Endodermal cell (in vitro differentiated cells): Measurements from ENCODE around the gene TMEM33. TPM values are rescaled to one million over a fixed set of nuclear protein-coding genes. Genes with fewer than 3 reads are reported as not detected.

Source experiments
- DNase-seq: peaks from one replicate; pipeline ENCODE4 v3.0.0-alpha.2; 2017
- H3K27ac ChIP-seq: 2 replicates; pipeline ENCODE4 v1.5.1; 2013; ENCODE audit warnings: mild to moderate bottlenecking, low read depth, low read length, moderate library complexity
- H3K27me3 ChIP-seq: 2 replicates; pipeline ENCODE4 v1.6.1; 2013; ENCODE audit warnings: mild to moderate bottlenecking, low read length, moderate library complexity; ENCODE audit not compliant: insufficient read depth, control insufficient read depth, poor library complexity, severe bottlenecking
- H3K36me3 ChIP-seq: 2 replicates; pipeline ENCODE4 v1.7.0; 2013; ENCODE audit warnings: mild to moderate bottlenecking, low read length, moderate library complexity; ENCODE audit not compliant: control insufficient read depth, insufficient read depth
- H3K4me1 ChIP-seq: one replicate; pipeline ENCODE4 v1.7.0; 2013; ENCODE audit warnings: low read length; ENCODE audit not compliant: control insufficient read depth, insufficient read depth
- H3K4me3 ChIP-seq: 2 replicates; pipeline ENCODE4 v1.5.1; 2013; ENCODE audit warnings: mild to moderate bottlenecking, low read length, moderate library complexity
- H3K9ac ChIP-seq: 2 replicates; pipeline ENCODE4 v1.6.1; 2013; ENCODE audit warnings: mild to moderate bottlenecking, low read length, moderate library complexity; ENCODE audit not compliant: poor library complexity, severe bottlenecking; ENCODE audit errors: extremely low read depth
- H3K9me3 ChIP-seq: 2 replicates; pipeline ENCODE4 v1.6.1; 2013; ENCODE audit warnings: mild to moderate bottlenecking, low read length, moderate library complexity; ENCODE audit not compliant: control insufficient read depth
- H3K27ac Mint-ChIP-seq: 2 replicates; pipeline ENCODE4 v1.8.0; 2020; ENCODE audit warnings: mixed read lengths
- H3K27me3 Mint-ChIP-seq: 2 replicates; pipeline ENCODE4 v1.8.0; 2021; ENCODE audit warnings: mild to moderate bottlenecking, mixed read lengths; ENCODE audit not compliant: insufficient read depth
- H3K36me3 Mint-ChIP-seq: 2 replicates; pipeline ENCODE4 v1.8.0; 2020; ENCODE audit warnings: low read depth, mixed read lengths
- H3K4me1 Mint-ChIP-seq: 2 replicates; pipeline ENCODE4 v1.8.0; 2020; ENCODE audit warnings: mixed read lengths
- H3K4me3 Mint-ChIP-seq: 2 replicates; pipeline ENCODE4 v1.8.0; 2020; ENCODE audit warnings: mild to moderate bottlenecking, moderate library complexity, mixed read lengths
- H3K9me3 Mint-ChIP-seq: 2 replicates; pipeline ENCODE4 v1.8.0; 2020; ENCODE audit warnings: mild to moderate bottlenecking, mixed read lengths
- CTCF ChIP-seq: fragments of 200-600 bp; sonication (generic); conservative IDR thresholded peaks from 2 replicates; pipeline ENCODE4 v1.5.0; 2021; ENCODE audit warnings: antibody characterized with exemption, mild to moderate bottlenecking
- WGBS, 2 experiments: methylation state at CpG; one replicate each; pipeline versions ENCODE4 v1.1.5 to v1.1.7; 2013; ENCODE audit warnings: missing lambda C conversion rate in 2 of 2, mixed read lengths in 1 of 2; ENCODE audit not compliant: insufficient coverage in 1 of 2, insufficient read length in 1 of 2; 5-methylcytosine and 5-hydroxymethylcytosine counted together
- total RNA-seq, 2 donors: library from RNA; stranded (reverse); fragmentation: NEBNext Ultra II Directional in 1 of 2; extraction: Animal tissue kit (Norgen Biotek cat#: 25700) in 1 of 2; gene quantifications; 2 replicates in 1 of 2; 3 replicates in 1 of 2; pipeline ENCODE4 v1.2.1, GENCODE V29; 2021

TMEM33 gene
- total RNA-seq, 2 donors from 2014 or later = 80.0 to 84.1 TPM

- no peaks in the 10 kb centered on the region for H3K9me3 ChIP-seq
- no peaks in the 10 kb centered on the region for H3K36me3 Mint-ChIP-seq
- no peaks in the 10 kb centered on the region for H3K36me3 ChIP-seq
- TF ChIP-seq CTCF = no peak
- no peak overlapping the region for H3K9ac ChIP-seq
- H3K4me1 Mint-ChIP-seq = no peaks in the 10 kb centered on the region
- DNase-seq = no peak
- H3K4me1 ChIP-seq = no peaks in the 10 kb centered on the region
- no peaks in the 10 kb centered on the region for H3K27me3 Mint-ChIP-seq
- no peak overlapping the region for H3K4me3 Mint-ChIP-seq
- H3K27ac ChIP-seq = no peak overlapping the region
- WGBS, 2 experiments = 79 to 88% methylated on average over 1 of the region's 1 CpG
- H3K27ac Mint-ChIP-seq = no peak overlapping the region
- H3K9me3 Mint-ChIP-seq = peaks cover 6% of the 10 kb centered on the region
- no peaks in the 10 kb centered on the region for H3K27me3 ChIP-seq
- H3K4me3 ChIP-seq = no peak overlapping the region
Observed at GRCh38 chr4:41976775-41977516, 41.7 kb downstream of the TMEM33 start.

- H3K4me1 Mint-ChIP-seq = no peaks in the 10 kb centered on the region
- Histone ChIP-seq H3K9me3 (no peaks in the 10 kb centered on the region), H3K27me3 (no peaks in the 10 kb centered on the region), H3K9ac (no peak overlapping the region), H3K4me3 (no peak overlapping the region), H3K4me1 (no peaks in the 10 kb centered on the region), H3K27ac (no peak overlapping the region), H3K36me3 (no peaks in the 10 kb centered on the region)
- H3K9me3 Mint-ChIP-seq = no peaks in the 10 kb centered on the region
- 83% methylated on average over 3 of the region's 3 CpGs; no CpG with 5 or more reads in 1 of the 2 experiments for WGBS, 2 experiments
- no peaks in the 10 kb centered on the region for H3K27me3 Mint-ChIP-seq
- H3K27ac Mint-ChIP-seq = no peak overlapping the region
- TF ChIP-seq CTCF = no peak
- H3K36me3 Mint-ChIP-seq = no peaks in the 10 kb centered on the region
- DNase-seq = no peak
- H3K4me3 Mint-ChIP-seq = no peak overlapping the region
Observed at GRCh38 chr4:41977709-41978108, 42.5 kb downstream of the TMEM33 start.

- Histone ChIP-seq H3K27me3 (no peaks in the 10 kb centered on the region), H3K4me1 (no peaks in the 10 kb centered on the region), H3K4me3 (no peak within 1 kb of the TSS), H3K27ac (no peak within 1 kb of the TSS), H3K9me3 (no peaks in the 10 kb centered on the region), H3K36me3 (no peaks in the 10 kb centered on the region), H3K9ac (no peak within 1 kb of the TSS)
- TF ChIP-seq CTCF = no peak
- H3K9me3 Mint-ChIP-seq = no peaks in the 10 kb centered on the region
- 93 to 100% methylated on average over 7 to 12 of the region's 12 CpGs for WGBS, 2 experiments
- H3K4me3 Mint-ChIP-seq = no peak within 1 kb of the TSS
- DNase-seq = no peak
- no peaks in the 10 kb centered on the region for H3K4me1 Mint-ChIP-seq
- no peak within 1 kb of the TSS for H3K27ac Mint-ChIP-seq
- no peaks in the 10 kb centered on the region for H3K27me3 Mint-ChIP-seq
- no peaks in the 10 kb centered on the region for H3K36me3 Mint-ChIP-seq
Observed at GRCh38 chr4:41981456-41981855, 46.2 kb downstream of the TMEM33 start, which contains the start of gene DCAF4L1. DCAF4L1 (plus strand) TSS chr4:41981756; CDS start chr4:41981793, 37 bp downstream.
